Stimulated activated CD4-positive, alpha-beta T cell treated with anti-CD3 and anti-CD28 coated beads, TNF-alpha, amount 100 ng/mL, for 1 hour (primary cell): ENCODE results near the gene LIMS2.

Experiments
- DNase-seq, 3 donors: peaks; one replicate each; pipeline ENCODE4 v3.0.0-alpha.2; 2020; ENCODE audit warnings: low read depth in 3 of 3, low spot score in 1 of 3

The LIMS2 gene

GRCh38 chr2:127675331-127676261 lies at the start of gene LIMS2:
Gene LIMS2 (minus strand): TSS chr2:127675530. CDS start chr2:127675024, 506 bp downstream.
- no peak for DNase-seq

- DNase-seq = no peak
Observed at GRCh38 chr2:127722807-127723206, 47.5 kb upstream of the LIMS2 start.

- DNase-seq = no peak
Observed at GRCh38 chr2:127721978-127722355, 46.6 kb upstream of the LIMS2 start.

- DNase-seq = no peak
Observed at GRCh38 chr2:127721311-127721977, 46.1 kb upstream of the LIMS2 start.

DNA sequence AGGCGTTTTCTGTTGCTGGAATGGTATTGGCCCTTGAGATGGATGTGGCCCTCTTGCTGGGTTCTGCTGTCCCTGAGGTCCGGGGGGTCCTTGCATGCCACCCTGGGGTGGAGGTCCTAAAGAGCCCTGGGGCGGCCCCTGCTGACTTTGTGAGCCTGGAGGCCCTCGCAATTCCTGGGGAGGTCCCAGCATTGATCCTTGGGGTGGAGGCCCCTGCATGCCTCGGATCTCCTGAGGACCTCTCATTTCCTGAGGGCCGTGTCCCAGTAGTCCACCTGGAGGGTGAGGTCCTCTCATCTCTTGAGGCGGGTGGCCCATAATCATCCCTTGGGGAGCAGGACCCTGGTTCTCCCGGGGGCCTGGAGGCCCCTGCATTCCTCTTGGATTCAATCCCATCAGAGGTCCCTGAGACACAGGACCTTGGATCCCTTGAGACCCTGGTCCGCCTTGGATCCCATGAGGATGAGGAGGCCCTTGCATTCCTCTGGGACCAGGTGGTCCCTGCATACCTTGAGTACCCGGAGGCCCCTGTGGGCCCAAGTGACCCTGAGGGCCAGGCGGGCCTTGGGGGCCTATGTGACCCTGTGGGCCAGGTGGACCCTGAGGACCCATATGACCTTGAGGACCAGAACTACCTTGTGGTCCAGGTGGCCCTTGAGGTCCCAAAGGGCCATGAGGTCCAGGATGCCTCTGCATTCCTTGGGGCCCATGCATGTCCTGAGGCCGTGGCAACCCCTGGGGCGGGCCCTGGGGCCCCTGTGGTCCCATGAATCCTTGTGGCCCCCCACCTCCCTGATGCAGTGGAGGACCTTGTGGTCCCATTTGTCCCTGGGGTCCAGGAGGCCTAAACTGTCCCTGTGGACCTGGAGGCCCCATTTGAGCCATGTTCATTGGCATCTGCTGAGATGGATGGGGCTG lies 44.2 kb upstream of the LIMS2 start:
- DNase-seq = no peak

GRCh38 chr2:127718271-127718670 lies 42.9 kb upstream of the LIMS2 start:
- no peak for DNase-seq

GRCh38 chr2:127715778-127716449 lies 40.6 kb upstream of the LIMS2 start:
- DNase-seq = no peak

- no peak for DNase-seq
Observed at GRCh38 chr2:127713562-127713961, 38.2 kb upstream of the LIMS2 start.

GRCh38 chr2:127712999-127713398 lies 37.7 kb upstream of the LIMS2 start:
- no peak for DNase-seq

DNA sequence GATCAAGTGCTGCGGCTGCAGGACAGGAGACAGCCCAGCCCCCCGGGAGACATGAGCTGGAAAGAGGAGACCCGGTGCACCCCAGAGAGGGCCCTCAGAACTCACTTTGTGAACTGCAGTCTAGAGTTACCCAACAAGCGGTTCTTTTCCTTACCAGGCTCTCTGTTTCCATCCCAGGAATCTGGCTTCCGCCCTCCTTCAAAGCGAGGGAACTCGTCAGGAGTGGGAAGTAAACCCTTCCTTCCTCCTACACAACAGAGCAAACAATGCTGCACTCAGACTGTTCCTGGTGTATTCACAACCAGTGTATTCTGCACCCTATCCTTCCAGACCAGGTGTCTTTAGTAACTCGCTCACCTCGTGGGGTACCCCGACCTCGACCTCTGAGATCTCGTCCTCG lies 34.0 kb upstream of the LIMS2 start:
- DNase-seq = no peak

DNA sequence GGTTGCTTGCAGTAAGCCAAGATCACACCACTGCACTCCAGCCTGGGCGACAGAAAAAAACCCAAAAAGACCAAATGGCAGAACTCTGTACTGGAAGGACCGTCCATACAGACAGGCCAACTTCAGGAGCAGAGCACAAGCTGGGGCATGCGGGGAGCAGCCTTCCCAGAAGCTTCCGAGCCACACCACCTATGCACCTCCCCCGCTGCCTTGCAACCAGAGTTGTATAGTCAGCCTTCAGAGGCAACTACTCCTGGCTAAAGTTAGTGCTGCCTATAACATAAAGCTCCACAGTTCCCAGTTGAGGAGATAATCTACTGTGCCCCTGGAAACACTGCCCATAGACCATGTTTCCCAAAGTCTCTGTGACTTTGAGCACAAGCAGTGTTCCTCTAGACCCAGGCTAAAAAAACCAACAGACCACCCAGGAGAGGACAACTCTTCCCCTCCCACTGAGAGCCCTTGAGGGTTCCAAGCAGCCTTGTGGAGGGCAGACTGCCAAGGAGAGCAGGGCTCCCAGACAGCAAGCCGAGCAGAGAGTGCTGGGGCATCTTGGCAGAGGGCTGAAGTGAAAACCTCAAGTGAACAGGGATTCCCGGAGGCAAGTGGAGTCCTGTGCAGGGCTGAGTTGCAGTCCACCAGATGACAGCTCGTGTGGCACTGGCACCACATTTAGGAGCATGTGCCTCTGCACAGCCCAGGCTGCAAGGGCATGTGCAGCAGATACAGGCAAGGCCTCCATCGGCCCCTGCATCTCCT lies 32.7 kb upstream of the LIMS2 start:
- DNase-seq = no peak

DNA sequence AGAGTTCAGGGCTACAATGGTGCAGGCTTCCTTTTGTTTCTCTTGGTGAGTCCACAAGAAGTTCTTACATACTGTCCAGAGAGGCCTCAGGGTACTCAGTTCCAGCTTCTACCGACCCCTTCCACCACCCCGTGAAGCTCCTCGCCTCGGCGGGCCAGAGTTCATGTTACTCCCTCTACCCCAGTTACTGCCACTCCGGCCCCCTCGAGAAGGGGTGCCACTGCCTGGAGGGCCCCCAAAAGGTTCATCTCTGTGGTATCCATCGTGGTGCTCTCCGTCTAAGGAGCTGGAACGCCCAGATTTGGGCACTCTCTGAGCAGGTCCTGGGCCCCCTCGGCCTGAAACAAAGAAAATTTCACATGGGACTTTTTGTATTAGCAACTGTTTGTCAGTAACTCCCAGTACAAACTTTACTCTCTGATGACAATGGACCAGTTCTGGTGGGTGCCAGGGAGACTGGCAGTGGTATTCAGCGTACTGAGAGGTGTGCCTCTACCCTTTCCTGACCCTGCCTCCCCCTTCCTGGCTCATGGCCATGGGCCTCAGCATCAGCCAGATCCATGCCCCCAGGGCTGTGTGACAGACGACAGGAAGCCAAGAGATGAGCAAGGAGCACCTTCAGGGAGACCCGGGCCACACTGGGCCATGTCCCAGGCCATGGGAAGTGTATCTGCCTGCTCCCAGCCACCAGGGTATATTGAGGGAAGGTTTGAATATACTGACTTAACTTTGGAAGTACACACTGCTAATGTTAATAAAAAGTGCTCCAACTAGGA lies 31.1 kb upstream of the LIMS2 start:
- DNase-seq = no peak

DNA sequence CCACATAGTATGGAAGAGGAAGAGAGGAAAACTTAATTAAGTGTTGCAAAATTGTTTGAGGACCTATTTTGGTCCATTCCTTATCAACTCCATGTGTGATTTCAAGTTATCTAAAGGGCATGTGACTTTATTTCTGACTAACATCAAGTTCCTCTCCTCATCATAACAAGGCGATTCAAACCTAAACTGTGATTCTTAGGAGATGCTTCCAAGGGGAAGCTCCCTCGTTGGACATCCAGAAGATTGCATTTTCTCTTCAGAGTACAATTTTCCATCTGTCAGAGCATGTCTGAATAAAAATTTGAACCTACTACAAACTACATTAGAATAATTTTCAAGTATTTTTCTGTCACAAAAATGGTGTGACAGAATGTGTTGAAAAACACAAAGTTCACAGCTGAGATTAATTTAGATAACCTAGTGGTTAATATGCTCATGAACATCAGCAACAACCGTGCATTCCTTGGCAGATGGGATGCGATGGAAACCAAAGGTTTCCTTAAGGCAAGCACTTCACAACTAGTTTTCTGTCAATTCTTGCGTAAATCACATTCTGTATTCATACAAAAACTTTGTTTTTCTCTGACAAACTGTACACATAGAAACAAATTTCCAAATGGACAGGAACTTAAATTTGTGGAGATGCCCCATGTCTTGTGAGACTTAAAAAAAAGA lies 30.2 kb upstream of the LIMS2 start:
- DNase-seq = no peak

DNA sequence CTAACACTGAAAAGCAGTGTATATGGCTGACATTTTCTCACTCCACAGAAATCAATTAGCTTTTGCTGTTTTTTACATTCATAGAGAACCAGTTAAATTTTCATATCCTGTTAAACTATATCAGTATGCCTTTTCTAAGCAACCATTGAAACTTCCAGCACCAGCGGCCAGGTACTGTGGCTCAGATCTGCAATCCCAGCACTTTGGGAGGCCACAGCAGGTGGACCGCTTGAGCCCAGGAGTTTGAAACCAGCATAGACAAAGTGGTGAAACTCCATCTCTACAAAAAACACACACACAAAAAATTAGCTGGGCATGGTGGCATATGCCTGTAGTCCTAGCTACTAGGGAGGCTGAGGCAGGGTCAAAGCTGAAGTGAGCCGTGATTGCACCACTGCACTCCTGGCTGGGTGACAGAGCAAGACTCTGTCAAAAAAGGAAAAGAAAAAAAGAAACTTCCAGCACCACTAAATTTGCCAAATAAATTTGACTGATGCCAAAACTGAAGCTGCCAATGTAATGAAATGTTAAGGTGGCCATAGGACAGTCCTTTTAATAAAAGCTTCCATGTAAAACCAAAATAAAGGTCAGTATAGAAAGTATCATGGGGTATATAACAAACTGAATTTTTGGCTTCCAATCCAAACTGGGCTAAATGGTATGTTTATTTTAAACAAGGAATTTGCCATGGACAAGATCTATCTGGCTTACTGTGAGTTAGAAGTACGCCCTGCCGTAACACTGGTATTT lies 29.5 kb upstream of the LIMS2 start:
- no peak for DNase-seq

- no peak for DNase-seq
Observed at GRCh38 chr2:127703282-127703681, 28.0 kb upstream of the LIMS2 start.

DNA sequence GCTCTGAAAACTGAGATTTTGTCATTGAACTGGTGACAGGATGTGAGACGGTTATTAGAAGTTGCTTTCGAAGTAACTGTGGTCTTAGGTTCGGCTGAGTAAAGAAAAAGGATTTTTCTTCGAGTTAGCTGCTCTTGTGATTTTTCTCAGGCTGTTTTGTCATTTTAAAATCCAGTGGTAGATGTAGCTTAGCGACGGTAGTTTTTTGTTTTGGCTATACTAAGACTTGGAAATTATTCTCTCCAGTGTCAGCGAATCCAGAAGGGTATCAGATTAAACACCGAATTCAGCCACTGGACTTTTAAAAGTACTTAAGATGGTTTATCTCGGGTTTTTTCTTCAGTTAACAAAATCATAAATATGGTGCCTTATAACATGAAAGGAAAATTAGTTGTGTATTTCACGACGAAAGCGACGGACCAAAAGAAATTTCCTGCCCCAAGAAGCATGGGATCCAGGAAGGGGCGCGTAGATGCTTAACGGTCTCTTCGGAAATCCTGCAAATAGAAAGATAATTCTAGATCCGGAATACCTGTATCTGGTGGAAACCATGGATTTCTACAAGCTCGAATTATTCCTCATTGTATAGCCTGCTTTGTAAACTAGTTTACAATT lies 27.2 kb upstream of the LIMS2 start:
- no peak for DNase-seq

DNA sequence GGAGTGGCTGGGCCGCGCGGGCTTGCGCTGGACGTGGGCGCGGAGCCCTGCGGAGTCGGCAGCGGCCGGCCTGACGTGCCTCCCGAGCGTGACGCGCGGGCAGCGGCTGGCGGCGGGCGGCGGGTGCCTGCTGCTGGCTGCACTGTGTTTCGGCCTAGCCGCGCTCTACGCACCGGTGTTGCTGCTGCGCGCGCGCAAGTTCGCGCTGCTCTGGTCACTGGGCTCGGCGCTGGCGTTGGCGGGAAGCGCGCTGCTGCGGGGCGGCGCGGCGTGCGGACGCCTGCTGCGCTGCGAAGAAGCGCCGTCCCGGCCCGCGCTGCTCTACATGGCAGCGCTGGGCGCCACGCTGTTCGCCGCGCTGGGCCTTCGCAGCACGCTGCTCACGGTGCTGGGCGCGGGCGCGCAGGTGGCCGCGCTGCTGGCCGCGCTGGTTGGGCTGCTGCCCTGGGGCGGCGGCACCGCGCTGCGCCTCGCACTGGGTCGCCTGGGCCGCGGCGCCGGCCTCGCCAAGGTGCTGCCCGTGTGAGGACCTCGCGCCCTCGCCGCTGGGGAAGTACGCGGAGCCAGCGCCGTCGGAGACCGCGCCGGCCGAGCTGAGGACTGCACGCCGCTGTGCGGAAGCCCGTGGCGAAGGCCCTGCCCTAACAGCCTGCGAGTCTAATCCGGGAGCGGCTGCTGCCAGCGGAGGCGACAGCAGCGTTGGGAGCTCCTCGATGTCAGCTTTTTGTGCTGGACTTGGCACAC lies 26.5 kb upstream of the LIMS2 start:
- peak; percentile 43 to 65 (median 60) for DNase-seq
